HuH-7.5 (cell line): ENCODE measurements around the gene DNAAF3.
"Not testable (repeated sequence)": the region's sequence is repeated elsewhere in the genome, so short reads cannot be mapped to it uniquely, and the experiment has no call there.

ENCODE experiments used
- DNase-seq: peaks from one replicate; pipeline ENCODE4 v3.0.0; 2011; ENCODE audit warnings: low spot score

The DNAAF3 gene

GRCh38 chr19:55166530-55167268 lies at the start of gene DNAAF3:
Gene DNAAF3, minus strand, starts transcription at chr19:55166613. Its CDS starts 200 bp downstream, at chr19:55166413.
- DNase-seq: peak; percentile 100

- DNase-seq: no peak
These were observed 47.1 kb upstream of the DNAAF3 start for GRCh38 chr19:55213547-55213946.

GRCh38 chr19:55212447-55212846 lies 46.0 kb upstream of the DNAAF3 start:
- DNase-seq: no peak

- no peak for DNase-seq
These were observed 43.5 kb upstream of the DNAAF3 start for GRCh38 chr19:55209693-55210472.

GRCh38 chr19:55208880-55209692 lies 42.7 kb upstream of the DNAAF3 start, which contains the start of gene PTPRH:
Gene PTPRH, minus strand, starts transcription at chr19:55209501. Its CDS starts 68 bp downstream, at chr19:55209433.
- DNase-seq: no peak

GRCh38 chr19:55206664-55207500 lies 40.5 kb upstream of the DNAAF3 start:
- peak; percentile 96 for DNase-seq

- not testable (repeated sequence) for DNase-seq
These were observed 35.8 kb upstream of the DNAAF3 start for GRCh38 chr19:55202199-55202598.

- DNase-seq: no peak
These were observed 33.3 kb upstream of the DNAAF3 start for GRCh38 chr19:55199620-55200204.

- no peak for DNase-seq
These were observed 32.2 kb upstream of the DNAAF3 start for GRCh38 chr19:55198651-55199050.

GRCh38 chr19:55197528-55197927 lies 31.1 kb upstream of the DNAAF3 start:
- no peak for DNase-seq

GRCh38 chr19:55196803-55197202 lies 30.4 kb upstream of the DNAAF3 start:
- no peak for DNase-seq

- DNase-seq: no peak
These were observed 27.1 kb upstream of the DNAAF3 start for GRCh38 chr19:55193481-55193880.

- DNase-seq: no peak
These were observed 23.0 kb upstream of the DNAAF3 start for GRCh38 chr19:55189403-55189835.

- DNase-seq: no peak
These were observed 22.2 kb upstream of the DNAAF3 start for GRCh38 chr19:55188625-55189024.

- DNase-seq: no peak
These were observed 19.7 kb upstream of the DNAAF3 start for GRCh38 chr19:55186080-55186479.

- no peak for DNase-seq
These were observed 15.3 kb upstream of the DNAAF3 start for GRCh38 chr19:55181740-55182139.

- peak; percentile 84 for DNase-seq
These were observed 13.4 kb upstream of the DNAAF3 start, which contains the start of gene SYT5 for GRCh38 chr19:55179606-55180484. Gene SYT5, minus strand, starts transcription at chr19:55180289. Its CDS starts 1,248 bp downstream, at chr19:55179041.

- DNase-seq: no peak
These were observed 12.6 kb upstream of the DNAAF3 start for GRCh38 chr19:55178781-55179599.

- DNase-seq: no peak
These were observed 9.7 kb upstream of the DNAAF3 start for GRCh38 chr19:55176076-55176475.
